Osteocyte (in vitro differentiated cells): ENCODE measurements around the gene VASP. TPM values are rescaled to one million over a fixed set of nuclear protein-coding genes. Genes with fewer than 3 reads are reported as not detected.

ENCODE experiments used
- DNase-seq: peaks from one replicate; pipeline ENCODE4 v3.0.0; 2021; ENCODE audit warnings: mixed read lengths; ENCODE audit not compliant: unreplicated experiment; ENCODE audit errors: extremely low spot score
- H3K27ac Mint-ChIP-seq: one replicate; pipeline ENCODE4 v1.8.0; 2021; ENCODE audit warnings: mild to moderate bottlenecking, mixed read lengths; ENCODE audit not compliant: unreplicated experiment
- H3K27me3 Mint-ChIP-seq: one replicate; pipeline ENCODE4 v1.8.0; 2021; ENCODE audit warnings: mixed read lengths; ENCODE audit not compliant: unreplicated experiment
- H3K36me3 Mint-ChIP-seq: one replicate; pipeline ENCODE4 v1.8.0; 2021; ENCODE audit warnings: mixed read lengths; ENCODE audit not compliant: unreplicated experiment
- H3K4me1 Mint-ChIP-seq: one replicate; pipeline ENCODE4 v1.8.0; 2021; ENCODE audit warnings: mixed read lengths; ENCODE audit not compliant: unreplicated experiment
- H3K4me3 Mint-ChIP-seq: one replicate; pipeline ENCODE4 v1.8.0; 2021; ENCODE audit warnings: mild to moderate bottlenecking, moderate library complexity, mixed read lengths; ENCODE audit not compliant: unreplicated experiment
- H3K9me3 Mint-ChIP-seq: one replicate; pipeline ENCODE4 v1.8.0; 2021; ENCODE audit warnings: mixed read lengths; ENCODE audit not compliant: unreplicated experiment
- total RNA-seq: library from RNA; stranded (reverse); gene quantifications from 2 replicates; pipeline ENCODE4 v1.2.1, GENCODE V29; 2021
- TF ChIP-seq, protein P1 (sequence below): fragments of 200-600 bp; sonication (generic); IDR thresholded peaks from 2 replicates; pipeline ENCODE4 v1.5.0; 2021; ENCODE audit warnings: antibody characterized with exemption, mild to moderate bottlenecking, moderate library complexity

VASP gene
- total RNA-seq, 1 donor from 2014 or later: 61.9 TPM

DNA sequence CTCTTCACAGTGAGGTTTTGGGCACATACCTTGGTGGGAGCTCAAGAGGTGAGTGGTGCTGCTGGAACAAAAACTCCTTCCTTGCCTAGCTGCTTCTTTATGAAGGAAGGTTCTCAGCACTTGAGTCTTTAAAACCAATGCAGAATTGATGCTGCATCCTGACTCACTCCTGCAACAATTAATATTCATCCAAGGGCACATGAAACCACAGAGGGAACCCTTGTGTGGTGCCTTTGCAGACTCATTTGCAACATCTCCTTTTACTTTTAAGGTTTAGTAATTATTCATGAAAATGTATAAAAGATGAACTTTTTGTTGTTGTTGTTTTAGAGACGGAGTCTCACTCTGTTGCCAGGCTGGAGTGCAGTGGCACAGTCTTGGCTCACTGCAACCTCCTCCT, 47.2 kb downstream of the VASP start:
- no peaks in the 10 kb centered on the region for H3K9me3 Mint-ChIP-seq
- TF ChIP-seq, protein P1, sequence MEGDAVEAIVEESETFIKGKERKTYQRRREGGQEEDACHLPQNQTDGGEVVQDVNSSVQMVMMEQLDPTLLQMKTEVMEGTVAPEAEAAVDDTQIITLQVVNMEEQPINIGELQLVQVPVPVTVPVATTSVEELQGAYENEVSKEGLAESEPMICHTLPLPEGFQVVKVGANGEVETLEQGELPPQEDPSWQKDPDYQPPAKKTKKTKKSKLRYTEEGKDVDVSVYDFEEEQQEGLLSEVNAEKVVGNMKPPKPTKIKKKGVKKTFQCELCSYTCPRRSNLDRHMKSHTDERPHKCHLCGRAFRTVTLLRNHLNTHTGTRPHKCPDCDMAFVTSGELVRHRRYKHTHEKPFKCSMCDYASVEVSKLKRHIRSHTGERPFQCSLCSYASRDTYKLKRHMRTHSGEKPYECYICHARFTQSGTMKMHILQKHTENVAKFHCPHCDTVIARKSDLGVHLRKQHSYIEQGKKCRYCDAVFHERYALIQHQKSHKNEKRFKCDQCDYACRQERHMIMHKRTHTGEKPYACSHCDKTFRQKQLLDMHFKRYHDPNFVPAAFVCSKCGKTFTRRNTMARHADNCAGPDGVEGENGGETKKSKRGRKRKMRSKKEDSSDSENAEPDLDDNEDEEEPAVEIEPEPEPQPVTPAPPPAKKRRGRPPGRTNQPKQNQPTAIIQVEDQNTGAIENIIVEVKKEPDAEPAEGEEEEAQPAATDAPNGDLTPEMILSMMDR: no peak
- no peaks in the 10 kb centered on the region for H3K4me1 Mint-ChIP-seq
- H3K36me3 Mint-ChIP-seq: peaks cover 5% of the 10 kb centered on the region
- H3K27me3 Mint-ChIP-seq: no peaks in the 10 kb centered on the region
- H3K4me3 Mint-ChIP-seq: no peak overlapping the region
- DNase-seq: no peak
- no peak overlapping the region for H3K27ac Mint-ChIP-seq

GRCh38 chr19:45556835-45557234, 49.6 kb downstream of the VASP start:
- Mint-ChIP-seq H3K27ac (peak overlapping the region; percentile 56), H3K27me3 (no peaks in the 10 kb centered on the region), H3K4me3 (no peak overlapping the region), H3K4me1 (no peaks in the 10 kb centered on the region), H3K36me3 (peaks cover 3% of the 10 kb centered on the region), H3K9me3 (no peaks in the 10 kb centered on the region)
- TF ChIP-seq, protein P1: no peak
- no peak for DNase-seq

DNA sequence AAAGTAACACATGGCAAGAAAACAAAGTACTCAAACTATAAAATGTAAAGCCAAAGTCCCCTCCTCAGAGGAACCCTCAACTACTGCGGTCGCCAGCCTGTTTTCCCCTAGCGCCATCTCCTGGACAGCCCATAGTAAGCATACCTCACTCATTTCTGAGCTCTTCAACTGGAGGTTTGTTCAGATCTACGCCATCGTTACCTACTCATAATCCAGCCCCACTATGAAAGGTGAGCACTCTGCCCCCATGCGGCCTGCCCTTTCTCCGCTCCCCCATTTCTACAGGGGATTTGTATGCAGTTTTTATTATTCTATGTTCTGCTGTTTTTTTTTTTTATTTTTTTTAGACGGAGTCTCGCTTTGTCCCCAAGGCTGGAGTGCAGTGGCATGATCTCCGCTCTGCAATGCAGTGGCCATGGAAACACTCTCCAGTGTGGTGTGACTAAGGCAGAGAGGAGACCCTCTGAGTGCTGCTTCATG, 51.2 kb downstream of the VASP start:
- H3K36me3 Mint-ChIP-seq: no peaks in the 10 kb centered on the region
- no peak overlapping the region for H3K4me3 Mint-ChIP-seq
- TF ChIP-seq, protein P1: peak; percentile 60

DNA sequence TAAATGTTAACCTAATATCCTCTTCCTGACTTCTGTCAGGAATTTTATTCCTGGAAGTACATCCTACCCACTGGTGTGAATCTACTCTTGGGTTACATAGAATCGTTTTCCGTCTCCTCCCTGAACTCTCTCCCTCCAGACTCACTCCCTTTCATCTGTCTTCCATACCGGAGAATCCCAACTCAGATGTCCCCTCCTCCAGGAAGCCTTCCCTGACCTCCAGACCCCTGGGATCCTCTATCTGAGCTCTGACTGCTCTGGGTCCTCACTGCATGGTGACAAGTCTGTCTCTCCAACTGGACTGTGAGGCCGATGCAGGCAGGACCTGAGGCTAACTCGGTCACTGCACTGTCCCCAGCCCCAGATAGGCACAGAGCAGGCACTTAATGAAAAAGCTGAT, 52.8 kb downstream of the VASP start:
- TF ChIP-seq, protein P1: no peak
- Mint-ChIP-seq H3K4me1 (peaks cover 4% of the 10 kb centered on the region), H3K27me3 (no peaks in the 10 kb centered on the region), H3K27ac (no peak overlapping the region), H3K36me3 (no peaks in the 10 kb centered on the region), H3K9me3 (no peaks in the 10 kb centered on the region), H3K4me3 (no peak overlapping the region)
- DNase-seq: no peak

More for the DNA sequence above, 51.2 kb downstream of the VASP start:
- H3K9me3 Mint-ChIP-seq: no peaks in the 10 kb centered on the region
- H3K4me1 Mint-ChIP-seq: peaks cover 4% of the 10 kb centered on the region
- no peak overlapping the region for H3K27ac Mint-ChIP-seq
- no peaks in the 10 kb centered on the region for H3K27me3 Mint-ChIP-seq
- DNase-seq: no peak

- Mint-ChIP-seq H3K27me3 (no peaks in the 10 kb centered on the region), H3K36me3 (no peaks in the 10 kb centered on the region), H3K4me3 (no peak overlapping the region), H3K4me1 (peaks cover 4% of the 10 kb centered on the region), H3K9me3 (no peaks in the 10 kb centered on the region), H3K27ac (no peak overlapping the region)
- TF ChIP-seq, protein P1: no peak
- DNase-seq: no peak
These were observed 53.4 kb downstream of the VASP start for GRCh38 chr19:45560686-45561085.
